ENCODE data around the gene LGALS1.
"Not testable (repeated sequence)": the region's sequence is repeated elsewhere in the genome, so short reads cannot be mapped to it uniquely, and the experiment has no call there.

LGALS1 gene

GRCh38 chr22:37716708-37717107, 41.3 kb downstream of the LGALS1 start:
- TF ChIP-seq SPI1 (IDR thresholded peaks at IDR 0.05; ENCODE audit: borderline replicate concordance, low read depth) (no peak), POLR2AphosphoS5 (IDR thresholded peaks at IDR 0.05; ENCODE audit: low read depth) (no peak), REST (IDR thresholded peaks at IDR 0.05; ENCODE audit: insufficient replicate concordance, low read depth) (no peak), GABPA (IDR thresholded peaks at IDR 0.05; ENCODE audit: low read depth) (no peak), CTCF (IDR thresholded peaks at IDR 0.05; ENCODE audit: insufficient read depth, low read length) (no peak)
- Histone ChIP-seq H3K4me3 (replicated peaks; ENCODE audit: insufficient read depth, low read length) (no peak overlapping the region), H3K27me3 (ENCODE audit: insufficient read depth, poor library complexity, severe bottlenecking) (no peaks in the 10 kb centered on the region), H3K27ac (replicated peaks) (no peak overlapping the region)
- no peak for DNase-seq (ENCODE audit: low read depth in 1 of 2, low spot score in 1 of 2)

GRCh38 chr22:37717235-37717634, 41.8 kb downstream of the LGALS1 start:
- H3K4me3 ChIP-seq (replicated peaks; ENCODE audit: insufficient read depth, low read length); H3K27me3 ChIP-seq (ENCODE audit: insufficient read depth, poor library complexity, severe bottlenecking); H3K27ac ChIP-seq (replicated peaks); DNase-seq (ENCODE audit: low read depth in 1 of 2, low spot score in 1 of 2): not testable (repeated sequence)

- not testable (repeated sequence) for H3K4me3 ChIP-seq (replicated peaks; ENCODE audit: insufficient read depth, low read length); DNase-seq (ENCODE audit: low read depth in 1 of 2, low spot score in 1 of 2); H3K27me3 ChIP-seq (ENCODE audit: insufficient read depth, poor library complexity, severe bottlenecking); H3K27ac ChIP-seq (replicated peaks)
Measured at GRCh38 chr22:37717746-37718305, 42.4 kb downstream of the LGALS1 start.

- no peak overlapping the region for H3K27ac ChIP-seq (replicated peaks)
- DNase-seq (ENCODE audit: low read depth in 1 of 2, low spot score in 1 of 2): no peak
- TF ChIP-seq GABPA (IDR thresholded peaks at IDR 0.05; ENCODE audit: low read depth): no peak
- TF ChIP-seq SPI1 (IDR thresholded peaks at IDR 0.05; ENCODE audit: borderline replicate concordance, low read depth): no peak
- no peak for TF ChIP-seq CTCF (IDR thresholded peaks at IDR 0.05; ENCODE audit: insufficient read depth, low read length)
- TF ChIP-seq POLR2AphosphoS5 (IDR thresholded peaks at IDR 0.05; ENCODE audit: low read depth): no peak
- H3K27me3 ChIP-seq (ENCODE audit: insufficient read depth, poor library complexity, severe bottlenecking): no peaks in the 10 kb centered on the region
- H3K4me3 ChIP-seq (replicated peaks; ENCODE audit: insufficient read depth, low read length): no peak overlapping the region
Measured at GRCh38 chr22:37725551-37726240, 50.3 kb downstream of the LGALS1 start.

GRCh38 chr22:37726241-37726887, 50.9 kb downstream of the LGALS1 start:
- no peak overlapping the region for H3K4me3 ChIP-seq (replicated peaks; ENCODE audit: insufficient read depth, low read length)
- peak in 1 of 2 experiments; percentile 38 for DNase-seq (ENCODE audit: low read depth in 1 of 2, low spot score in 1 of 2)
- TF ChIP-seq REST (IDR thresholded peaks at IDR 0.05; ENCODE audit: insufficient replicate concordance, low read depth) (no peak), SPI1 (IDR thresholded peaks at IDR 0.05; ENCODE audit: borderline replicate concordance, low read depth) (no peak), CTCF (IDR thresholded peaks at IDR 0.05; ENCODE audit: insufficient read depth, low read length) (no peak)
- no peaks in the 10 kb centered on the region for H3K27me3 ChIP-seq (ENCODE audit: insufficient read depth, poor library complexity, severe bottlenecking)
- no peak overlapping the region for H3K27ac ChIP-seq (replicated peaks)
